DMS79 treated with DMSO at 0.1 percent for 48 hours (cell line): ENCODE results near the gene PAX5.

ENCODE experiments used
- DNase-seq: peaks from one replicate; lab custom pipeline; 2025; lab: John Stamatoyannopoulos, UW

Gene PAX5

DNA sequence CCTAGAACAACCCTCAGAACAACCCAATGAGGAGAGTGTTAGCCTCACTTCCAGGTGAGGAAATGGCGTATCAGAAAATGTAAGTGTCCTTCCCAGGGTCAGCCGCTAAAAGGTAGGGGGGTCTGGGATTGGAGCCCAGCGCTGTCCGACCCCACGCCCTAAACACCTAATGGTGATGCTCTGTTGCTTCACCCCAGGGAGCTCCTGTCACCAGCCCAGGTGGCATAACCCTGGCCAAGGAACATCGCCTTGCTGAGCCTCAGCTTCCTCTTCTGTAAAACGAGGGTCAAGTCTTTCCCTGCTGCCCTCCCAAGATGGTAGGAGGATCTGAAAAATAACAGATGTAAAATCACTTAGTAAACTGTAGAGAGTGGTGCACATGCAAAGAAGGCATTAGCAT is 132.5 kb downstream of the PAX5 start:
- no peak for DNase-seq

DNA sequence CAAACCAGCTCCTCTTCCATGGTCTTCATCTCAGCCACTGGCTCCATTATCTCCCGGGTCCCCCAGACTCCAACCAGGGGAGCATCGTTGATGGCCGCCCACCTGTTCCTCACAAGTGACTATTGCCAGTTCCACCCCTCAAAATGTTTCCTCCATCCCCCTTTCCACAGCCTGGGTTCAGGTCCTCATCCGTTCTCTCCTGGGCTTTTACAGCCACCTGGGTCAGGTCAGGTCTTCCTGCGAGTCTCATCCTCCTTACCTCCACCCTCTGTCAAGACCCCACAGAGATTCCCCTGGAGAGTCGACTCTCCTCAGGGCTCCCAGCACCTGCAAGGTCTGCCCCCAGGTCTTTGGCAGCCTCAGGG is 133.2 kb downstream of the PAX5 start:
- no peak for DNase-seq

DNA sequence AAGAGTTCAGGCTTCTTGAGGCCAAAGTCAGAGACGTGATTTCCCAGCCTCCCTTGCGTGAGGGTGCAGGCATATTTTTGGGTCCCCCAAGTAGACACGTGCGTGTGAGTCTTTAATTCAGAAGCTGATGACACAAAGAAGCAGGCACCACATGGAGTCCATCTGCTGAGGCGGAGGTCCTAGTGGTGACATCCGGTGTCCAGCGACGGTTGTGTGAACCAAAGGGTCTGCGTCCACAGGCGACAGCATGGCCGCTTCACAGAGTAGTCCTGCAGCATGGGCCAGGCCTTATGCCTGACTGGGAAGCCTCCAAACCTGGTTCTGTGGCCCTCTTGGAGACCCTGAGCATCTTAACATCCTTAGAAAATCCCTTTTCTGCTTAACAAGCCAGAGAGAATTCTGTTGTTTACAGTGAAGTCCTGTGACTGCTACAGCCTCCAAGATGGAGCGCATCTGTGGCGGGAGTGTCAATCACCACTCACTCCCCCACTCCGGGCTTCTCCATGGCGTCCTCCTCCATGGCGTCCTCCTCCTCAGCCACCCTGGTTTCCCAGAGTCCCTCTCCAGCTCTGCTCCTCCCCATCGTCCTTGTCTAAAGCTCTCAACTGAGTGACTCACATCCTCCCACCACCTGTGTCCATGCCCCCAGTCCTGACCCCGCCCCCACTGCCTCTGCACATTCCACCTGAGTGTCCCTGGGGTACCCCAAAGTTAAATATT is 133.8 kb downstream of the PAX5 start:
- no peak for DNase-seq

DNA sequence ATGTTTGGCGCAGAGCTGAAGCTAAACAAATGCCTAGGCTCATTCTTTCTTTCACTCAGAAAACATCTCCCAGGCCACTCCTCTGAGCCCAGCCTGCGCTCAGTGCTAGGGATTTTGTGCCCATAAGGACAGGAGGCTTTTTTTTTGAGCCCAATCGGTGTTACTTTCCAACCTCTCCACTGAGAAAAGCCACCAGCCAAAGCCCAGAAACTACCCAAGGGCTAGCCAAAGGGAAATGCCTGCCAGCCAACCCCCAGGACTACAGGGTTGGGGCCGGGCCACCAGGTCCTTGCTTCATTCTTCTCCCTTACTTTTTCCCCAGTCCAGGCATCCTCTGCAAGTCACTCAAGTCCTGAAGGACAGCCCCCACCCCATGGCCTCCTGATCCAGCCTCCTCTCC is 134.7 kb downstream of the PAX5 start:
- DNase-seq, result no peak

DNA sequence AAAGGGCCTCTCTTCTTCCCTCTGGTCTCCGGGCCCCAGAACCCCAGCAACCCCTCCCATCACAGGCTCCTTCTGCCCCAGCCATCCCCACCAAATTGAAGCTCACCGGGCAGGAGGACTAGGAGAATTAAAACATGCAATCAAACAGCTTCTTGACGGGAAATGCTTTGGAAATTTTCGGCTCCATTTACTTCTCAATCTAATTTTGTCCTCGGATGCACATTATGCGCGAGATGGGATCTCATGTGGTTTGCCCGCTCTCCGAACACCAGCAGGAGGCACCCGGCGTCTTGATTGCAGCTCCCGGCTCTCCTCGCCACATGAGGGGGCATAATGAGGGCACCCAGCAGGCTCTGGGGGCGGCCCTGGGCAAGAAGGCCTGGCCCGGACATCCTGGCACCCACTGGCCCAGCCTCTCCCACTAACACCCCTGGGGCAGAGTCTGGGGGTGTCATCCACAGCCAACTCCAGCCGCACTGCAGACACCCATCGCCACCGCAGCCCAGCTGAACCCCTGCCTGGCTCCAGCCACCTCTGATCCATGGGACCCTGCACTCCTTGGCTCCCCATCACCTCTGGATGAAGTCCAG is 135.5 kb downstream of the PAX5 start:
- DNase-seq, result no peak

DNA sequence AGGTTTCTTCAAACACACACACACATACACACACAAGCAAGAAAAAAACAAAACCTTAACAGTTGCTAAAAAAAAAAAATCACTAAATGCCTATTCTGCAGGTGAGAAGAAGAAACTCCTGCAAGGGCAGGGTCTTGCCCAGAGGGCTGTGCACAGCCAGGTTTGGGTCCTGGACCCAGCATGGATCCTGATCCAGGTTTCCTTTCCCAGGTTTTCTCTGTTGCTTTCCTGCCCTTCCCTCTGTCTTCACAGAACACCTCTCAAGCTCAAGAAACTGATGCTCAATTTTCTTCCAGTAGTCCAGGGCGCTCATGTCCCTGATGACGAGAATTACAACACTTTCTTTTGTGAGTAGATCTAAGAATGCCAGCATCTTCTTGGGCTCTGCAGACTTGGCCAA is 136.6 kb downstream of the PAX5 start:
- no peak for DNase-seq

DNA sequence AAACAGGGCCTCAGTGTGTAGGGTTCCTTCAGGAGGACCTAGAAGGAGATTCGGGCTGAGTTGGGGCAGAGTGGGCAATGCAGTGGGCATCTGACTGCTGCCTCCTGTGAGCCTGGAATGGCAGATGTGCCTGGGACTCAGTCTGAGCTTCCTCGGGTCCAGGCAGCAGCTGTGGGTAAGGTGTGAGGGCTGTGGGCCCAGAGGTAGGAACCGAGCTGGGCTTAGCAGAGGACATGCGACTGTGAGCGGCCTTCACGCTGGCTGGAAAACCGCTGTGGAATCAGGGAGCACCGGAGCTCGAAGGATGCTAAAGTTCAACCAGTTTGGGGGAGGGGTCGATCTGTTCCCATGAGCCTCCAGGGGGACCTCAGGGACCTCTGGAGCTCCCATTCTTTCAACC is 137.0 kb downstream of the PAX5 start:
- no peak for DNase-seq

DNA sequence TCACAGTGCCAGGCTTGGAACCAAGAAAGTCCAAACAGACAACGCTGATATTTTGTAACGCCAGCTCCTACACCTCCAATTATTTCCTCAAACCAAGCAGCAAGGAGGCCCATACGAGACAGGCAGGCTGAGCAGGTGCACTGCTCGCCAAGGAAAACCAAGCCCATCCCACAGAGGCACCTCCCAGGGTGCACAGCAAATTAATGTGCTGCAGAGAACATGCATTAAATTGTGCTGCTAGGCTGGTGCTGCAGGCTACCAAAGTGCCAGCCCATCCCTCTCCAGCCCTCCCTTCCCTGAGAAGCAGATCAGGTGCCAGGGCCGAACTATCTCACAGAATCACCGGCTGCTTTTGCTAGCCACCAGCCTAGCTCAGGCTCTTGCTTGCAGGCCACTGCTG is 137.8 kb downstream of the PAX5 start:
- no peak for DNase-seq

DNA sequence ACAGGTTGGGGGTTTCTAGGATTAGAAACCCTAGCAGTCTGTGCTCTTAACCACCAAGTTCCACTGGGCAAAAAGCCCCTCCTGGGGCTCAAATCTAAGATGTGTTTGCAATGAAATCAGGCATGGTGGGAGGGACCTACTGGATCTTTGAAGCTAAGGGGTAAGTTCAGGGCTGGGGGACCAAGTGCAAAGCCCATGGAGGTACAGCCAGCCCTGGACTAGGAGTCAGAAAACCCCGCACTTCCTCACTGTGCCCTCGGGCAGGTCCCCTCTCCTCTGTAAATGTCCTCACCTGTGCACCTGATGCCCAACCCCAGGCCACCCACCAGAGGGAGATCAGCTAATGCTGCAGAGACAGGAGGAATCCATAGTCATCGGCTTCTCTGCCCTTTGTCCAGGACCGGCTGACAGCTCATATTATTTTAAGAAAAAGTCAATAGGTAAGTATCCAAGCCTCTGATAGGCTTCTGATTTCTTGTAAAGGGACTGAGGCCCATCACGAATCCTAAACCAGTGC is 138.3 kb downstream of the PAX5 start:
- DNase-seq, result no peak

DNA sequence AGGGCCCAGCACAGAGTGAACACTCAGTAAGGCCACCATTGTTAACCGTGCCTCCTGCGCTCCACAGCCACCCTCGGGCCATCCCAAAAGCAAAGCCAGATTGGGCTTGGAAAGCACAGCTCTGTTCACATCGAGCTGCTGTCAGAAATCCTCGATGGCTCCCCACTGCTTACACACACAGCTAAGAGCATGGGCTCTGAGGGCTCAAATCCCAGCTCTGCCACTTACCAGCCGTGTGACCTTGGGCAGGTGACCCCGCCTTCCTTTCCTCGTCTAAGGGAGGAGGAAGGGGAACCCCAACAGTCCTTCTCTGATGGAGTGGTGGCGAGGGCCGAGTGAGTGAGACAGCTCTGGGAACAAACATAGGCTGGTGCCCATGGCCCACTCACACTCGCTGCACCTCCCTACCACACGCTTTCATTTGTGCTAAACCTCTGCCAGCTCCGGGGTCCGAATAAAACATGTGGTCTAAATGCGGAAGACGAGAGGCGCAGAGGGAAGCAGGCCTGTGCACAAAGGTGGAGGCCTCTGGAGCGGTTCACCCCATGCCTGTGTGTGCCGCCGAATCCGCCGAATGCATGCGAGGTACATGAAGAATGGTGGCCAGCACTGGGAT is 139.3 kb downstream of the PAX5 start:
- no peak for DNase-seq

DNA sequence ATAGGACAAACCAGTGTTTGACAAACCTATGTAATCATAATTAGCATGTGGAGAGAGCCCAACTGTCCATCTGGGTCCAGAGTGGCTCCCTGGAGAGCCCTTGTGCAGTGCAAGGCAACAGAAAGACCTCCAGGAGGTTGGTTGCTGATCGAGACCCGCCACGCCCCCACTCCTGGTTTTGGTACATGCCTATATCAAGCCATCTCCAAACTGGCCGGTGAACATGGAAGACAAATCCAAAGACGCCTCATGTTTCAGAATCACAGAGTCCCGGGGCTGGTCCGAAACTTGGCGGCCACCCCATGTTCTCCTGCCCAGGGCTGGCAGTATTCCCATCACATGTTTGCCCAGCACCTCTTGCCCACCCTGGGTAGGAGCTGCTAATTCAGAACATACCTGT is 140.2 kb downstream of the PAX5 start:
- DNase-seq, result no peak

DNA sequence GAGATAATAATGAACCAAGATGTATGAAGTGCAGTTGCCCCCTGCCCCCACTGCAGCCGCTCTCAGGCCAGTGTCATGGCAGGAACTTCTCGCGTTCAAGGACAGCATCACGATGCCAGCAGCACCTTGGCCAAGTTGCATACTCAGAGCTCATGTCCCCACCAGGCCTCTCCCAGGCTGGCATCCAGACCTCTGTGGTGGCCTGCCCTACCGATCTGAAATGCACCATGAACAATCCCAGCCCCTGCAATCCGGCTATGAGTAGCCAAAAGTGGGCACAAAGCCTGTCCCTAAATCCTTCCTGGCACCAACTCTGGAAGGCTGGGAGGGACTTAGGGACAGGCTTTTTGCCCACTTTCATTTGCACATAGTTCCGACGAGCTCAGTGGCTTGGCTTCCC is 140.9 kb downstream of the PAX5 start:
- no peak for DNase-seq

DNA sequence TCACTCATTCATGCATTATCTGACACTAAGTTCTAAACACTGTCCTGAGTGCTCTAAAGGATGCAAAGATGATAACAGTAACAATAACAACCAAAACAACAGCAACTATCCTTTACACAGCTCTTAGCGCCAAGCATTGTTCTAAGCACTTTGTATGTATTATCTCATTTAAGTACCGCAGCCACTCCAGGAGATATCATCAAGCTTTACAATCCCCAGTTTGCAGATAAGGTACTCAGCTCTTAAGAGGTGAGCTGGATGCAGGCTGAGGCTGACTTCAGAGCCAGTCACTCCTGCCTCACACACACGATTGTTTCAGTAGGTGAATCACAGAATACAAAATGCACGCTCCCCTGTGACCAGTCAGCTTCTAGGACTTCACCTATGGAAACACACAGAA is 141.8 kb downstream of the PAX5 start:
- no peak for DNase-seq

DNA sequence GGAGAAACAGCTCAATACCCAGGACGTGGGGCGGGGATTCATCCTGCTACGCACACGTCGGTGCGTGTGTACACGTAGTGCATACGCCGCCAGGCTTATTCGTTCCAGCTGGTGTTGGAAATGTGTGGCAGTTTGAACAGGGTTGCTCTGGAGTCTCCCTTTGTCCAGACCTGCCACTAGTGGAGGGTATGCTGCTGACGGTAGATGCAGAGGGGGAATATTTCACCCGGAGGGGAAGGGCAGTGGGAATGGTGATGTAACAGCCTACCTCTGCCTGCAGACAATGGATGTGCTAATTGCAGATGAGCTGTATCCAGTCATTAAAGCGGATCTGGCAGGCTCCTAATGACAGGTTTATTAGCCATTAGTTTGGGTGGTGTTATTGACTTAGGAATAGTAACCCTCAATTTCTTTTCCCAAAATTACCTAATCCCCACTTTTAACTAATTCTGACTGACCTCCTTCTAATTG is 142.7 kb downstream of the PAX5 start:
- DNase-seq, result no peak

DNA sequence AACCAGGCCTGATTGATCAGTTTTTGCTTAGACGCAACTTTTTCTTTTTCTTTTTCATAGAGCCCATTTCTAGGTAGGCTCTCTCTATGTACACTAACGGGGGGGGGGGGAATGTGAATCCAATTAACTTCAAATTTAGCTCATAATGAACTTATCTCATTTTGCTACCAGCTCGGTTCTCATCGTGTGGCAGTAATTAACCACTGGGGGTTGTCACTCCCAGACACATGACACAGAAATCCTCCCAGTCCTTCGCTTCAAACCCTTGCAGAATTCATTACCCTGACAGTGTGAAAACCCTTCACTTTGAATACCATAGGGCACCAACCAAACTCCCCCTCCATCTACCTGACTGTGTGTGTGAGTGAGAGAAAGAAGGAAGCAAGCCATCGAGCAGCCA is 144.2 kb downstream of the PAX5 start:
- DNase-seq, result no peak

DNA sequence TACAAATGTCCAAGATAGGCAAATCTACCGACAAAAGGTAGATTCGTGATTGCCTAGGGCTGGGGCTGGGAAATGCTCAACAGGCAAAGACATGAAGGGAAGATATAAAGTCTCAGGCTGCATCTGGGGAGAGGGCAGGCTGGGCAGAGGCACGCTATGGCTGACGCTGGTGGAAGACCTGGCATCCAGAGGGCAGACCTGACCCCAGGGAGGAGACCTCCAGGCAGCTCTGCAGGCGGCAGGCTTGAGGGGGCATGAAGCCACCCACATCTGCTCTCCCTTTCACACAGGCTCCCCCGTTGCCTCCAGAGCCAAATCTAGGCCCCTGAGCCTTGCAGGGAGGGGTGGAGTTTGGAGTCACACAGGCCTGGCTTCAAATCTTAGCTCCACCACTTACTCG is 145.5 kb downstream of the PAX5 start:
- no peak for DNase-seq

DNA sequence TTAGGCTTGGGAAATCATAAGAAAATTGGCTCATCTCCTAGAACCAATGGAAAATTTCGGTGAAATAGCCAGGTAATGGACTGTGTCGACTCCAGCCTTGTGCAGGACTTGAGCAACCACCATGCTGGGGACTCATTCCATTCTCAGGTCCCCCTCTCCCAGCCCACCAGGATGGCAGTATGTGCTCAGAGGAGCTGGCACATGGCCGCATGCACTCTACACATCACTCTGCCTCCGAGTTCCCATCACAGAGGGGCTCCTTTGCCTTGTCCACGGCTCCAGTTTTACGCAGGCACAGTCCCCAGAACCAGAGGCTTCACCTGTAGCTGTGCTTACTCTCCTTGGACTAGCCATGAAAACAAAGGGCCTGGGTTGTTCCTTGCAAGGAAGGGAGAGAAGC is 149.3 kb downstream of the PAX5 start:
- no peak for DNase-seq

DNA sequence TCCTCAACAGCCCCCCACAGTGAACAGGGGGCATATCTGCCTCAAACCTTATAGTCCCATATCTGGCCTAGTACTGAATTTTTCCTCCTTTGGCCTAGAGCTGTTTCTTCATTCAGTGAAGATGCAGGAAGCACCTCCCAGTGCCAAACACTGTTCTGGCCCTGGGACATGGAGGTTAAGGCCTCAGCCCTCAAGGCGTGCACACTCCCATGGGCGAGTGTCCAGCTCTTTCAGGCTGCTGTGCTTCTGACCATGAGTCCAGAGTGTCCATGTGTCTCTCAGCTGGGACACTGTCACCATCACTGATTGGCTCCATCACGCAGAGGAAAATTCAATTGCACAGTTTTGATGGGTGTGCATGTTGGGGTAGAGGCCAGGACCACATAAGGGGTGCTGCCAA is 151.5 kb downstream of the PAX5 start:
- DNase-seq, result no peak

DNA sequence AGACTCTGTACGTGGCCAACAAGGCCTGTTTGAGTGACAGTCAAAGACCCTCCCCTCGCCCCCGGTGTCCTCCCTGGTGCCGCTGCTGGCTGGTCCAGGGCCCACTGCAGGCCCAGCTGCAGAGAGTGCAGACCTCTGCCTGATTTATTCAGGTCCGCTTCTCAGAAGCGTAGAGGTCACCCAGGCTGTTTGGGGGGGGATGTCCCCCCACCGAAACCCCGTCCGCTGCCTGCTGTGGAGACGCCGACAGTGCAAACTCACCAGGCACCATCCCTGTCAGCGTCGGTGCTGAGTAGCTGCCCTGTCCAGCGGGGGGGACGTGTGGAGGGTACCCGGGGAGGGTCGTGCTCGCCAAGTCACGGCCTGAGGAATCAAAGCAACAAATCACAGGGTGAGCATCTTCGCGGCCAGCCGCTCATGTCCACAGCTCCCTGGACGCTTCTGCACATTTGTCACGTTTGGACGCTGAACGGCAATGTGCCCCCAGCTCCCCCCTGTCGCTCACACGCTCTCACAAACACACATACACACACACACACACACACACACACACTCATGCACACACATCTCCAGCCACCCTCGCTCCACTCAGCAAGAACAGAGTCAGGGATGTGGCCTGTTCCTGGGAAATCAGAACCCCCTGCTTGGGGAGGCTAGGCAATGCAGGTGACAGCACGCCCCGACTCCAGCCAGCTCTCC is 152.2 kb downstream of the PAX5 start:
- no peak for DNase-seq

DNA sequence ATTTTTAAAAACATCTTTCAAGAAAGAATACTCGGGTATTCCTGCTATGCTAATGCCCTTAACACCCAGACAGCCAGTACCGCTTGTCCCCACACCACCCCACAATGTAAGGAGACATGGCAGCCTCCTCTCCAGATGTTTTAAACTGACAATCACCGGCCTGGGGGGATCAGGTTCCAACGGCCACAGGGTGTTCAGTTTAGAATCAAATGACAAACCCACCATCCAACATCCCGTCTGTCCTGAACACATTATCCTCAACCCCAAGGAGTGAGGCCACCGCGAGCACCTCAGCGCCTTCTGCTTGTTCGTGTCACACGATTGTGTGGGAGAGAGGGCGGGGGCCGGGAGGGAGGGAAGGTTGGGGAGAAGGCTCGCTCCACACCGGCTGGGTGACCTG is 152.8 kb downstream of the PAX5 start:
- no peak for DNase-seq

DNA sequence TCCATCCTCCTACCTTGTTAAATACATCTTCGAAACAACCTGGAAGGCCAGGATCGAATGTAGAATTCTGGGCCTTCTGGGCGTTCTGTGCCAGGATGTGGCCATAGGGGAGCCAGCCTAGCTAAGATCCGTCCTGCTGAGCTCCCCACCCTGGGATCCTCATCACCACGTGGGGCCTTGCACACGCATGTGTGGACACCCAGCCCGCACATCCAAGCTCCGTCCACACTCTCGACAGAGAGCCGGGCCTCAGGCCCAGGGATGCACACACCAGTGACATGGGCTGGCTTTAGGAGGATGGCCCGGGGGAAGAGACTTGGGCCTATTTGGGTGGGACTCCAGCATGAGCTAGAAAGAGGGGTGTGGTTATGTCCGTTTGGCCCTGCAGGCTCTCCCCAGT is 154.0 kb downstream of the PAX5 start:
- DNase-seq, result no peak

DNA sequence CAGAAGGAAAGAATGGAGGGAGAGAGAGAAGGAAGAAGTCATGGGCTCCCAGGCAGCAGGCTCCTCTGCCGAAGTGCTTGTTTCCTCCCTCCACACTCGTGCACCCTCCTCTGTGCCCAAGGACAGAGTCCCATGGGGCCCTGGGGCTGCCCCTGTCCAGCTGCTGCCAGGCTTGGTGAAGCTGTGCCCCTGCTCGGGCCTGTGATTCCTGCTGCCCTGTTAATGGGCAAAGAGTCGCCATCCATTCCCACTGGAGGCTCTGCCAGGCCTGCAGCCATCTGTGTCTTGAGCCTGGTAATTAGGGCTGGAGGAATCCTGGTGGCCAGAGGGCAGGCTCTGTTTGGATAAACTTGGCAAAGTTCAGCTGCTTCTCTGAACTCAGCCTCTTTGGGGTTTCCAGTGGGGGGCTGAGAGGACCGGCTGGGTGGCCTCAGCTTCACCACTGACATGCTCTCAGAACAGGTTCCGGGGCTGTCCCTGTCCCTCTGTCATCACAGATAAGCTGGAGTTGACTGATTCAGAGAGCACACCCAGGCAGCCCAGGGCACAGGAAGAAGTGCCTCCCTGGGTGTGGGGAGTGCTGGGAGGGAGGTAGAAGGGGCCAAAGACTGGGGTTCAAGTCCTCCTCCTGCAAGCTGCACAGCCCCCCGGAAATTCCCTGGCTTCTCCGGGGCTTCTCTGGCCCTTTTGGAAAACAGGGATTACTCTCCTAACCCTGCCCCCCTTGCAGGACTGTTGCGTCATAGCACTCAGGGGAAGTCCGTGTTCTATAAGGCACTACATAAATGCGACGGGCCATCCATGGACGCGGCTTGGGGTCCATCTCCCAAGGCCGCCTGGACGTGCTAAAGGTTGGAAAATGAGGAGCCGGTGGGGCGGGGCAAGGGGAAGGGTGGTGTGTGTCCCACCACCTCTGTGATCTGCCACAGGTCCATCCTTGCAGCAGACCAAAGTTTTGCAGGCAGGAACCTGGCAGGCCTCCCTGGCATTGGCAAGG is 154.8 kb downstream of the PAX5 start:
- DNase-seq, result no peak
